Glutamatergic neuron (in vitro differentiated cells): ENCODE results near the gene GSDME. TPM values are rescaled to one million over a fixed set of nuclear protein-coding genes. Genes with fewer than 3 reads are reported as not detected.
A peak's percentile ranks its signal among the peaks of the same experiment; 100 is the strongest.

Experiments used
- DNase-seq: peaks from one replicate; pipeline ENCODE4 v3.0.0; 2022
- H3K27ac Mint-ChIP-seq: one replicate; pipeline ENCODE4 v1.8.0; 2020; ENCODE audit warnings: mild to moderate bottlenecking, mixed read lengths, inconsistent platforms; ENCODE audit not compliant: unreplicated experiment
- H3K27me3 Mint-ChIP-seq: one replicate; pipeline ENCODE4 v1.8.0; 2020; ENCODE audit warnings: mild to moderate bottlenecking, moderate library complexity, mixed read lengths, inconsistent platforms; ENCODE audit not compliant: unreplicated experiment
- H3K36me3 Mint-ChIP-seq: one replicate; pipeline ENCODE4 v1.8.0; 2020; ENCODE audit warnings: mild to moderate bottlenecking, mixed read lengths, inconsistent platforms; ENCODE audit not compliant: unreplicated experiment
- H3K4me1 Mint-ChIP-seq: one replicate; pipeline ENCODE4 v1.8.0; 2020; ENCODE audit warnings: mild to moderate bottlenecking, low read depth, mixed read lengths, inconsistent platforms; ENCODE audit not compliant: unreplicated experiment
- H3K4me3 Mint-ChIP-seq: one replicate; pipeline ENCODE4 v1.8.0; 2020; ENCODE audit warnings: mild to moderate bottlenecking, mixed read lengths, inconsistent platforms; ENCODE audit not compliant: unreplicated experiment
- H3K9me3 Mint-ChIP-seq: one replicate; pipeline ENCODE4 v1.8.0; 2020; ENCODE audit warnings: mild to moderate bottlenecking, moderate library complexity, mixed read lengths, inconsistent platforms; ENCODE audit not compliant: unreplicated experiment
- CTCF ChIP-seq: fragments of 200-600 bp; sonication (generic); IDR thresholded peaks from one replicate; pipeline ENCODE4 v1.5.0; 2021; ENCODE audit not compliant: partially characterized antibody, unreplicated experiment
- total RNA-seq: library from RNA; stranded (reverse); fragmentation: NEBNext Ultra II Directional; extraction: Animal tissue kit (Norgen Biotek cat#: 25700); gene quantifications from one replicate; pipeline ENCODE4 v1.2.1, GENCODE V29; 2021; ENCODE audit not compliant: unreplicated experiment

GSDME gene
- total RNA-seq, 1 donor from 2014 or later: 12.7 TPM

DNA sequence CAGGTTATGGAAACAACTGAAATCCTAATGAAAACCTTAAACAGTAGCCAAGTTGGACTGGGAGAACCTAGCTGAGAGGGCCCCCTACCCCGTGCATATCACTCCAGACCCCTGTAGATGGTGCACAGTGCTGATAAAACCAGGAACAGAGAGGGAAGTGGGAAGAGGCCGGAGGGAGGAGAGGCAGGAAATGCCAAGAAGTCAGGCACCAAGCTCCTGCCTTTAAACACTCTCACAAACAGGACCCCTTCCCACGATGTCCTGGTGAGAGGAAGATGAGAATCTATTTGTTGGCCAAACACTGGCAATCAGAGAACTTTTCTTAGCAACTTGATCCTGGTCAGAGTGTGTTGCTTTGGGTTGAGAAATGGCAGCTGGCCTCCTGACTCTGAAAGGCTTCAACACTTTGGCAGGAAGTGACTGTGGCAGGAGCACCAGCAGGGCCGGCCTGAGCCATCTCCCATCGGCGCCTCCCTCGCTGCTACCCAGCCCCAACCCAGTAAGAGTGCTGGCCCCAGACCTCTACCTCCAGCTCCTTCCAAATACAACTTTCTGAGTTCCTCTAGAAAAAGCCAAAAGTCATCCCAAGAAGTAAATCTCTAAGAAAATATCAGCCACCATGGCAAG is 39.5 kb downstream of the GSDME start:
- Mint-ChIP-seq H3K36me3 (no peaks in the 10 kb centered on the region), H3K27ac (no peak overlapping the region), H3K27me3 (peaks cover 8% of the 10 kb centered on the region), H3K4me1 (peaks cover 9% of the 10 kb centered on the region), H3K4me3 (no peak overlapping the region), H3K9me3 (peaks cover 2% of the 10 kb centered on the region)
- TF ChIP-seq CTCF: no peak
- DNase-seq: no peak

DNA sequence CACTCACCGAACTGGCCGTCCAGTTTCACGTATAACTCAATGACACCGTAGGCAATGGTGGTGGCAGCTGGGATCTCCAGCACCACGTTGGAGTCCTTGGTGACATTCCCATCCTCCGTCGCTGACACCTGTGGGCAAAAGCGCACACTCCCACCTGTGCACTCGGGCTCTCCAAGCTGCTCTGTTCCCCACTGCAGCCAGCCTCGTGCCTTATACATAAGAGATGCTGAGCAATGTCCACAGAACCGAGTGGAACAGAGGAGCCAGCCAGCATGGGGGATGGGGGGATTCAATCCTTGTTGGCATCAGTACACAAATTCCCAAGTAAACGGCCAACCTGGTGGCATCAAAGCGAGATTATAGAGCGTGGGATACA is 40.0 kb downstream of the GSDME start:
- no peak overlapping the region for H3K27ac Mint-ChIP-seq
- peaks cover 2% of the 10 kb centered on the region for H3K9me3 Mint-ChIP-seq
- peaks cover 4% of the 10 kb centered on the region for H3K4me1 Mint-ChIP-seq
- no peaks in the 10 kb centered on the region for H3K36me3 Mint-ChIP-seq
- no peak for TF ChIP-seq CTCF
- no peak overlapping the region for H3K4me3 Mint-ChIP-seq
- H3K27me3 Mint-ChIP-seq: peaks cover 8% of the 10 kb centered on the region
- no peak for DNase-seq

GRCh38 chr7:24716480-24717246 is 40.6 kb downstream of the GSDME start:
- no peak overlapping the region for H3K27ac Mint-ChIP-seq
- H3K4me3 Mint-ChIP-seq: no peak overlapping the region
- no peaks in the 10 kb centered on the region for H3K4me1 Mint-ChIP-seq
- no peak for DNase-seq
- no peaks in the 10 kb centered on the region for H3K36me3 Mint-ChIP-seq
- peaks cover 2% of the 10 kb centered on the region for H3K9me3 Mint-ChIP-seq
- no peak for TF ChIP-seq CTCF
- H3K27me3 Mint-ChIP-seq: peaks cover 8% of the 10 kb centered on the region

GRCh38 chr7:24715661-24716479 is 41.4 kb downstream of the GSDME start:
- Mint-ChIP-seq H3K4me1 (no peaks in the 10 kb centered on the region), H3K27ac (no peak overlapping the region), H3K36me3 (no peaks in the 10 kb centered on the region), H3K27me3 (peaks cover 8% of the 10 kb centered on the region), H3K4me3 (no peak overlapping the region), H3K9me3 (peaks cover 1% of the 10 kb centered on the region)
- DNase-seq: no peak
- peak; percentile 49 for TF ChIP-seq CTCF
